Stimulated activated naive CD8-positive, alpha-beta T cell treated with anti-CD3 and anti-CD28 coated beads, Interleukin-15, Interleukin-2, amounts not matched to agents 100 U/mL and 50 U/mL, for 24 hours (primary cell): ENCODE measurements around the gene NT5DC4.
"Not testable (repeated sequence)": the region's sequence is repeated elsewhere in the genome, so short reads cannot be mapped to it uniquely, and the experiment has no call there.

Experiments
- ATAC-seq: fragments of 150-1000 bp; cut with Tn5 transposase; one replicate; pipeline ENCODE4 v1.10.0; 2021
- DNase-seq: peaks from one replicate; pipeline ENCODE4 v3.0.0; 2021

The NT5DC4 gene

DNA sequence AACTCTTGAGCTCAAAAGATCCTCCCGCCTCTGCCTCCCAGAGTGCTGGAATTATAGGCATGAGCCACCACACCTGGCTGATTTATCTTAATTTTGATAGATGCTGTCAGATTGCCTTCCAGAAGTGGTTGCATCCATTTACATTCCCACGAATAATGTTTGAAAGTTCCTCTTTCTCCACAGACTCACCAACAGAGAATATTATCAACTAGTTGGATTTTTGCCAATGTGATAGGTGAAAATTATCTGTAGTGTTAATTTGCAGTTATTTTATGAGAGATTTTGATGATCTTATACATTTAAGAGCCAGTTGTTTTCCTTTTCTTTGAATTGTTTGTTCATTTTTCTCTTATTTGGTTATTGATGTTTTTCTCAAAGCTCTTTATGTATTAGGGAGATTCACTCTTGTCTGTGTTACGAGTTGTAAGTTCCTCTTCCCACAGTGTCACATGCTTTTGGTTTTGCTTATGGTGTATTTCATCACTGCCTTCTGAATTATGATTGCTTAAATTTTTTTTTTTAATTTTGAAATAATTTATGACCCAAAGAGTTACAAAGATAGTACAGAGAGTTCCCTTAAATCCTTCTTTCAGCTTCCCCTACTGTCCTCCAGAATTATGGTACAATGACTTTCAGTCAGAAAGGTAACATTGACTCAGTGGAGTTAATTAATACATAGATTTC lies 20.7 kb upstream of the NT5DC4 start:
- no peak for ATAC-seq
- DNase-seq: no peak

DNA sequence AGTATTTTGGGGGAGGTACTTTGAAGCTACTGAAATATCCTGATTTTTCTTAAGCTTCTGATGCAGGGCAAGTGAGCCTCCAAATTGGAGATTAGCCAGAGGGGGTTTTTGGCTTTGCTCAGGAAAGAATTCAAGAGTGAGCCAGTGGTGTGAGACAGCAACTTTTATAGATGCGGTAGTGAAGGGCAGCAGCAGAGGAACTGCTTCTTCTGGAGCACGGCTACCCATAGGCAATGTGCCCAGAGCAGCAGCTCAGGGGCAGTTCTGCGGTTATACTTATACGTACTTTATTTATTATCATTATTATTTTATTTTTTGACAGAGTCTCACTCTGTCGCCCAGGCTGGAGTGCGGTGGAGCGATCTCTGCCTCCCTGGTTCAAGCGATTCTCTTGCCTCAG lies 19.8 kb upstream of the NT5DC4 start:
- DNase-seq: no peak
- no peak for ATAC-seq

DNA sequence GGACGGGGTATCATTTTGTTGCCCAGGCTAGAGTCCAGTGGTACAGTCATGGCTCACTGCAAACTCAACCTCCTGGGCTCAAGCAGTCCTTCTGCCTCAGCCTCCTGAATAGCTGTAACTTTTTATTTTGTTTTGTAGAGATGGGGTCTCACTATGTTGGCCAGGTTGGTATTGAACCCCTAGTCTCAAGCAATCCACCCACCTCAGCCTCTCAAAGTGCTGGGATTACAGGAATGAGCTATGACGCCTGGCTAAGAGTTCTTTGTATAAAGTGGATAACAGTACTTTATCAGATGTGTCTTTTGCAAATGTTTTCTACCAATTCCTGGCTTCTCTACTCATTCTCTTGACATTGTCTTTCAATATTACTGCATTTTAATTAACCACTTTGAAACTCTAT lies 17.1 kb upstream of the NT5DC4 start:
- ATAC-seq: no peak
- no peak for DNase-seq

DNA sequence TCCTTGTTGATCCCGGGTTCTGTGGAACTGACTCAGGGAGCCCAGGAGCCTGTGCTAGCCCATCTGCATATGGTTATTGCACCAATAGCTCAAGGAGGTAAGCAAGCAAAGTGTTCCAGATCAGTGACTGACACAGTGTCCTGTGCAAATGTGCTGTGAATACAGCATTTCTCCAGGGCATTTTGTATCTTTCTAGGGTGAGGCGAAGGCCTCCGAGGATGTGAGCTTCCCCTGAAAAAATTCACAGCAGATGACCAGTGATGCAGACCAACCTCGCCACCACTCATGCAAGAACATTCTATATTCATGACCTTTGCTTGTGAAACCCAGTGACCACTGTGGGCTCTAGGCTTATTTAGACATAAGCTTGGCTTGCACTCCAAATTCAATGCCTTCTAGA lies 15.2 kb upstream of the NT5DC4 start:
- ATAC-seq (no peak), DNase-seq (no peak)

DNA sequence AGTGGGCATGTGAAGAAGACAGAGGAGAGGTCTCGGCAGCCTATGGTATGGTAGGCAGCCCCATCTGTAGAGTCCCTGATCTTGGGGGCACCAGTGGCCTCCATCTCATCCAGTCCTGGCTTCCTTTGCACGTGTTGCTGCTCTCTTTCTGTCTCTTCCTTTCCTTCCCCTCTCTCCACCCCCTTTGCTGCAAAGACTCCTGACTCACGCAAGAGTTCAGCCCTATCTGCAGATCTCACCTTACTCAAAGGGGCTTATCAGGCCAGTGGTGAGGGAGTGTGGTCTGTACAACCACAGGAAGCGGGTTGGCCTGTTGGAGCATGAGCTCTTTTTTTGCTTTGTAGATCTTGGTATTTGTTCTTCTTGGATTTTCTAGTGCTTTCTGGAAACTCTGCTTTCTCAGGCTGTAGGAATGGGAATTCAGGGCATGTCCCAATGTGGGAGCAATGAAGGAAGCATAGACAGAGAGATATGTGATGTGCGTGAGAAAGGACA lies 14.6 kb upstream of the NT5DC4 start:
- DNase-seq (peak; percentile 72), ATAC-seq (peak; percentile 97)

DNA sequence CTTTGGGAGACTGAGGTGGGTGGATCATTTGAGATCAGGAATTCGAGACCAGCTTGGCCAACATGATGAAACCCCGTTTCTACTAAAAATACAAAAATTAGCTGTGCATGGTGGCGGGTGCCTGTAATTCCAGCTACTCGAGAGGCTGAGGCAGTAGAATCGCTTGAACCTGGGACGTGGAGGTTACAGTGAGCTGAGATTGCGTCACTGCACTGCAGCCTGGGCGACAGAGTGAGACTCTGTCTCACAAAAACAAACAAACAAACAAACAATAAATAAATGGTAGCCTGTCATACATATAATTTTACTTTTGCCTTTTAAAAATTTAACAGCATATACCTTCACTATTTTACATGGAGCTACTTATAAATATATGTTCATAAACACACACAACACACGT lies 13.9 kb upstream of the NT5DC4 start:
- not testable (repeated sequence) for DNase-seq, ATAC-seq

DNA sequence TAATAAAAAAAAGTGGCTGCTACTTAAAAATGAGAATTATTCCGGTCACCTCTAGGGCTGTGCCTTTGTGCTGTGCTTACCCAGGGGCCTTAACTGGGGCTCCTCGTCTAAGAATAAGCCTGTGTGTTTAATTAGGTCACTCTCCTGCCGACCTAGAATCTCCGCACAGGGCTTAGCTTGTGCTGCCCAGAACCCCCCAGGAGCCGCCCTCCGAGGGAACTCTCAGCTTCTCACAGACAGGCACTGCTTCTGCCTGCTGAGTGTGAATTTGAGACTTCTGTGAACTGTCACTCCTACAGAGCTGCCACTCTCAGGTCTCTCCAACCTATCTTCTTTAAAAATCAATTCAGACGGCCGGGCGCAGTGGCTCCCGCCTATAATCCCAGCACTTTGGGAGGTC lies 11.9 kb upstream of the NT5DC4 start:
- ATAC-seq: no peak

DNA sequence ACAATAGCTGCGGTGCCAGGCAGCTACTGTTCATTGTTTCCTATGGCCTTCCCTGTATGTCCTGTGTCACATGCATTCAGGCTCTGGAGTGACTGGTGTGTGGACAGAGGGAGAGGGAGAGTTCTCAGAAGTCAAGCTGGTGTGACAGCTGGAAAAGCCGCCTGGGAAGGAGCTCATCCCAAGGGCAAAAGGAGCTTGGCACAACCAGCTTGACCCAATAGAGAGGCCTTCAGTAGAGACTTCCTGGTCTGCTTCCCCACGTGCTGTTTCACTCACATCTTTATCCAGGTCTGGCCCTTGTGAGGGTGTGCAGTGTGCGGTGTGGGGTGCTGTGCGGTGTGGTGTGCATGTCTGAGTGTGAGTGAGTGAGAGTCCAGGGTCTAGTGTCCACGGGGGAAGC lies 11.1 kb upstream of the NT5DC4 start:
- no peak for DNase-seq
- ATAC-seq: no peak

More for the DNA sequence above, 11.9 kb upstream of the NT5DC4 start:
- DNase-seq: no peak

DNA sequence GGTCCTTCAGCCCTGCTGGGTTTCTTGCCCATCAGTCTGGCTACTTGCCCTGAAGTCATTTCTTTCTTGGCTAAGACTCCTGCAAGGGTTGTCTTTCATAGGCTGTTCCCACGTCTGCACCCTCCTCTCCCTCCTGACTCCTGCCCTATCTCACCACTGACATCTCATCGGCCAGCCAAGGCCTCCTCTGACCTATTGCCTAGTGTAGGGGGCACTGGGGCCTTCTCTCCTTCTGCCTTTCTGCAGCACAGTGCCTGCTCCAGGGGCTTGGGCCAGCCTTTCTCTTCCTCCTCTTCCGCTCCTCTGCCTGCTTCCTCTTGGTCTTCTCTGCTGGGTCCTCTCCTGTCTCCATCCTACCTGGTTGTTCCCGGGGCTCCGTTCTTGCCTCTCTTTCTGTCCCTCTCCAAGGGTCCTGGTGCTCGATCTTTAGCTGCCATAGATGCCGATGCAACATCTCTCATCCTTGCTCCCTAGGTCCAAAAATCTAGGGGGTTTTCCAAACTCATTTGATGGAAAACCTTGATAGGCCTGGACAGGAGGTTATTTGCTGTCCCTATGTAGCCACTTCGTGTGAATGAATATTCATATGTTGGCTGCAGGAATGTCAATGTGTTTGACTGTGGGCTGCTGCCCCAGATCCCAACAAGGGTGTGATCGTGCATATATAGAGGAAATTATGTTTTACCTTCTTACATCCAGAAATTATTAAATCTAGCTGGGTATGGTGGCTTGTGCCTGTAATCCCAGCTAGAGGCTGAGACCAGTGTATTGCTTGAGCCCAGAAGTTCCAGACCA lies 9.7 kb upstream of the NT5DC4 start:
- ATAC-seq (no peak), DNase-seq (no peak)

DNA sequence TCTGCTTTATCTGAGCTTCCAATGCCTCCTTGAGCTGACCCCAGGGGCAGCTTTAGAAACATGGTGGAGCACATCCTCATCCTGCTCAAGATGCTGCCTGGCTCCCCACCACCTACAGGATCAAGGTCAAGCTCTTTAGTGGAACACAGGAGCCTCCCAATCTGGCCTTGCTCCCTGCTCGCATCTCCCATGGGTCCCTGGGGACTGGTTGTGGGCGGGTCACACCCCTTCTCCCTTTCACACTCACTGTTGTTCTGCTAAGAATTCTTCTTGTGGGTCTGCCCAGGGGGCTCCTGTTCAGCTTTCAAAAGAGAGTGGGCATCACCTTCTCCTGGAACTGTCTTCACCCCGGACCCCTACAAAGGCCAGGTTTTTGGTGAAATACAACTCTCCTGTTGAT lies 8.4 kb upstream of the NT5DC4 start:
- DNase-seq (no peak), ATAC-seq (no peak)

DNA sequence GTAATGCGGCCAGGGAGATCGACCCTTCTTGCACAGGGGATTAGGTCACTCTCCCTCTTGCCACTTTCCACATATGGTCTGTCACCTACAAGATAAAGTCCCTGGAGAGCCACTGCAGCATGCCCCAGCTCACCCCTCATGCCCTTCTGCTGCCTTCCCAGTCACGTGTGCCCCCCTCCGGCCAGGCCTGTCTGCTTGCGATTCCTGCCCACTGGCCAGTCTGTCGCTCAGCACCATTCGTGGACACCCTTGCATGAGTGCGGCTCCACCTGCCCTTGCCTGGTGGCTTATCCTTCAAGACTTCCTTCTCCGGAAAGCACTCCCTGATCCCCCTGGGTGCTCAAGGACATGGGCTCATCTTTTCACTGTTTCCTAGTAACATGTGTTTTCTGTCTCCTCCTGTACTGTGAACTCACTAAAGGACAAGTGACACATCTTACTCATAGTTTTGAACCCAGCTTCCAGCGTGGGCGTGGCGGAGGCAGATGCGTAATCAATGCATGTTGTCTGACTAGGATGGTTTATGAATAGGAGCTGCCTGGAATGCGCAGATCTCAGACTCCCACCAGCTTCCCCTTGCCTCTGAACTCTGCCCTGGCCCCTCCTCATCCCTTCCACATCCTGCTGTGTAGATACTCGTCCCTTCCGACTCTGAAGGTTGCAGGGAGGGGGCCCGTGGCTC lies 7.8 kb upstream of the NT5DC4 start:
- DNase-seq (peak; percentile 47), ATAC-seq (peak; percentile 37)

DNA sequence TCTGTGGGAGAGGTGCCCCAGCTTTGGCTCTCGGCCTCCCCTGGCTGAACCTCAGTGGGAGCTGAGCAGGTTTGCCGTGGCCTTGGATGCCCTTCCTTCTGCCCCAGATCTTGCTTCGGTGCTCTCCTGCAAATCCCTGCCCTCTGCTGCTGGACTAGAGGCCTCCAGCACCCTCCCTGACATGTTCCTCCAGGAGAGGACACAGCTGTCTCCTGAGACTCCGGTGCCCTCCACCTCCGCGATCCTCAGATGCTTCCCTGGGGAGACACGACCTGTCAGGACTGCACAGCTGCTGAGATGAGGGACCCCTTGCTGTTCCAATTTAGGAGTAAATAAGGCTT lies 7.3 kb upstream of the NT5DC4 start:
- DNase-seq: no peak
- ATAC-seq: no peak

DNA sequence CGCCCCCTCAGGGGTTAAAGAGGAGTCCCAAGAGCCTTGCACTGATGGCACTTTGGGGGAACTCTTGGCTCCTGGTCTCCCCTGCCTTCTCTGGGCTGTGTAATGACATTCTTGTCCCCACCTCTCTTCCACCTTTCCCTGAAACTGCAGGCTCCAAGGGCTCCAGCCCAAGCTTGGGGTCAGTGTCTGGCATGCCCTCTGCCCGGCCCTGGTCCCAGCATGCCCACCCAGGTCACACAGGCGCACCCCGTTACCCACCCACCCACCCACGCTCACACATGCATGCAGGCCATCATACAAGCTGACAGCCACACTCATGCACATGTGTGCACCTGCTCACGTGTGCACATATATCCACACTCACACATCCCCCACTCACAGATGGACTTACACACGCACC lies 6.9 kb upstream of the NT5DC4 start:
- ATAC-seq: no peak
- DNase-seq: no peak

DNA sequence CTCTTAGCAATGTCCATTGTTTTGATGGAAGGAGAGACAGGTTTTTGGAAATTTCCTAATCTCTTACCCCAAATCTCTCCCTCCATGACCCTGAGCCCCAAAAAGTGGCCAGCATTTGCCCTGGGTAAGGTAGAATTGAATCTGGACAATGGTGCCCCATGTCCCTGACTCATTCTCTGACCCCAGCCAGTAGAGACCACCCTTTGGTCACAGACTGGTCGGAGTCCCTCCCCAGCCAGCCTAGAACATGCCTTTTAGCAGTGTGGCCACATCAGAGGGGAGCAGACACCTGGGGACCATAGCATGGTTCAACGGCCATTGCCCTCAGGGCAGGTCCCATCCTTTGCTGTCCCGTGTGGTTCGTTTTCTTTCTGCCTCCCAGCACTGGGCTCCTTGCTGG lies 6.5 kb upstream of the NT5DC4 start:
- DNase-seq: no peak
- no peak for ATAC-seq

DNA sequence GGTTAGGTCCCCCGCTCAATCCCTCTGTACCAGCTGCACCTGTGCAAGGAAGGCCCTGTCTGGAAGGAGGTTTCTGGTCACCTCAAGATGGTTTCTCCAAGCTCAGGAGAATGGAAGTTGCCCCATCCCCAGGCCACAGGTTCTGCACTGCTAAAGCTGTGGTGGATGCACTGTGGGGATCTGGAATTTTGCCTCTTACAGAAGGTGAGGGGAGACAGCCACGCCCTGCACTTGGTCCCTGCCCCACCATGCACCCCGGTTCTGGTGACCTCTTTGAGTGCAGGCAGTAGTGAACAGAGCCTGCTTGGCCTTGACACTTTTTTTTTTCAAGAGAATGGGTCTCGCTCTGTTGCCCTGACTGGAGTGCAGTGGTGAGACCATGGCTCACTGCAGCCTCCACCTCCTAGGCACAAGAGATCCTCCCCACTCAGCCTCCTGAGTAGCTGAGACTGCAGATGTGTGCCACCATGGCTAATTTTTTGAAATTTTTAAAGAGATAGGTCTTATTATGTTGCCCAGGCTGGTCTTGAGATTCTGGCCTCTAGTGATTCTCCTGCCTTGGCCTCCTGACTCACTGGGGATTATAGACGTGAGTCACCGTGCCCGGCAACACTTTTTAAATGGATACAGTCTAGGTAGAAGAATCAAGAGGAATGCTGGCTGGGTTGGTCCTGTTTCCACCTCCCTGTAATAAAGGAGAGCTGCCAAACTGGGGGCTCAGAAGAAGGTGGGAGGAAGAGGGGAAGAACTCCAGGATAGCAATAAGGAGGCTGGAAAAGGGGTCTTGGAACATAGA lies 5.8 kb upstream of the NT5DC4 start:
- ATAC-seq (no peak), DNase-seq (no peak)

DNA sequence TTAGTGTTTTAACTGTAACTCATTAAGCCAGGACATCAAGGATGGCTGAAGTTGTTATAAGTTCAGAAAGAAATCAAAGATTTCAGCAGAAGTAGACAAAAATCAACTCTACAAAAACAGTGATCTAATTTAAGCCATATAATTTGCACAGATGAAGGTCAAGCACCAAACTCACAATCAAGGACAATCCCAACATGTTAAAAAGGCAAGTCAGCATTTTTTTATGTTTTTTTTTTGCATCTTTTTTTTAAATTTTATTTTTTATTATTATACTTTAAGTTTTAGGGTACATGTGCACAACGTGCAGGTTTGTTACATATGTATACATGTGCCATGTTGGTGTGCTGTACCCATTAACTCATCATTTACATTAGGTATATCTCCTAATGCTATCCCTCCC lies 4.7 kb upstream of the NT5DC4 start:
- not testable (repeated sequence) for ATAC-seq, DNase-seq

DNA sequence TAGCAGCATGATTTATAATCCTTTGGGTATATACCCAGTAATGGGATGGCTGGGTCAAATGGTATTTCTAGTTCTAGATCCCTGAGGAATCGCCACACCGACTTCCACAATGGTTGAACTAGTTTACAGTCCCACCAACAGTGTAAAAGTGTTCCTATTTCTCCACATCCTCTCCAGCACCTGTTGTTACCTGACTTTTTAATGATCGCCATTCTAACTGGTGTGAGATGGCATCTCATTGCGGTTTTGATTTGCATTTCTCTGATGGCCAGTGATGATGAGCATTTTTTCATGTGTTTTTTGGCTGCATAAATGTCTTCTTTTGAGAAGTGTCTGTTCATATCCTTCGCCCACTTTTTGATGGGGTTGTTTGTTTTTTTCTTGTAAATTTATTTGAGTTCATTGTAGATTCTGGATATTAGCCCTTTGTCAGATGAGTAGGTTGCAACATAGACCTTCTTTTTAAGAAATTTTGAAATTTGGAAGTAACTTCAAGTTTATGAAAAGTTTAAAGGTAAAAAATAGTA lies 3.9 kb upstream of the NT5DC4 start:
- not testable (repeated sequence) for ATAC-seq, DNase-seq

DNA sequence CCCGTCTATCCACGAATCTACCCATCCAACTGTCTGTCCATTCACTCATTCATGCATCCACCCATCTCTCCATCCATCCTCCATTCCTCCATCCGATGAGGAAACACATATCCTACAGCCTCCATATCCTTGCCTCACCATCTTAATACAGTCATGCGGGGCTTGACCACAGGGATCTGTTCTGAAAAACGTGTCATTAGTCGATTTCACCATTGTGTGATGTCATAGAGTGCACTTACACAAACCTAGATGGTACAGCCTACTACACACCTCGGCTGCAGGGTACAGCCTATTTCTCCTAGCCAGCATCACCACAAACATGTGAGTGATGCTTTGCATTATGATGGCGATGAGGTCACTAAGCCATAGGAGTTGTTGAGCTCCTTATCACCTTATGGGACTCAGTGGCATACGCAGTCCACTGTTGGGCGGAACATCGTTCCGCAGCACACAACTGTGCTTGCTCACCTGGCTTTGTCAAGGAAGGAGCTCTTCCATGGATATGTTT lies 1.9 kb upstream of the NT5DC4 start:
- DNase-seq (no peak), ATAC-seq (no peak)

DNA sequence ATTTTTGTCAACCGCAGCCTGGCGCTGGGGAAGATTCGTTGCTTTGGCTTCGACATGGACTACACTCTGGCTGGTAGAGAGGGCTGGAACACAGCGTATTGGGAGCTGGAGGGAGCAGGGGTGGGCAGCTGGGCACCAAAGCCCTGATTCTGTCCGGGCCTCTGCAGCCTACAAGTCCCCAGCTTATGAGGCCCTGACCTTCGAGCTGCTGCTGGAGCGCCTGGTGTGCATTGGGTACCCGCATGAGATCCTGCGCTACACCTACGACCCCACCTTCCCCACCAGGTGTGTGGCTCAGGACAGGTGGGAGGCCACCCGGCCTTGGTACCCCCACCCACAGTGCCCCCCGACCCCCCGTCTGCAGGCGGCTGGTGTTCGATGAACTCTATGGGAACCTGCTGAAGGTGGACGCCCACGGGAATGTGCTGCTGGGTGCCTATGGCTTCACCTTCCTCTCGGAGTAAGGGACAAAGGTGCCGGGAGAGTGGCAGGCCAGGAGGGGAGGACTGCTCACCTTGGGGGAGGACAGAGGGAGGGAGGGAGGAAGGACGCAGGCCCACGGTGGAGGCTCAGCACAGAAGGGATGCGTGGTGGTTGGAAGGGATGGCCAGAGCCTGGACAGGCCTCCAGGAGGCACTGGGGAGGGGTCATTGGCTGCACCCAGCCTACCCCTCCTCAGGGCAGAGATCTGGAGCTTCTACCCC lies 1.2 kb downstream of the NT5DC4 start:
- DNase-seq (no peak), ATAC-seq (no peak)

DNA sequence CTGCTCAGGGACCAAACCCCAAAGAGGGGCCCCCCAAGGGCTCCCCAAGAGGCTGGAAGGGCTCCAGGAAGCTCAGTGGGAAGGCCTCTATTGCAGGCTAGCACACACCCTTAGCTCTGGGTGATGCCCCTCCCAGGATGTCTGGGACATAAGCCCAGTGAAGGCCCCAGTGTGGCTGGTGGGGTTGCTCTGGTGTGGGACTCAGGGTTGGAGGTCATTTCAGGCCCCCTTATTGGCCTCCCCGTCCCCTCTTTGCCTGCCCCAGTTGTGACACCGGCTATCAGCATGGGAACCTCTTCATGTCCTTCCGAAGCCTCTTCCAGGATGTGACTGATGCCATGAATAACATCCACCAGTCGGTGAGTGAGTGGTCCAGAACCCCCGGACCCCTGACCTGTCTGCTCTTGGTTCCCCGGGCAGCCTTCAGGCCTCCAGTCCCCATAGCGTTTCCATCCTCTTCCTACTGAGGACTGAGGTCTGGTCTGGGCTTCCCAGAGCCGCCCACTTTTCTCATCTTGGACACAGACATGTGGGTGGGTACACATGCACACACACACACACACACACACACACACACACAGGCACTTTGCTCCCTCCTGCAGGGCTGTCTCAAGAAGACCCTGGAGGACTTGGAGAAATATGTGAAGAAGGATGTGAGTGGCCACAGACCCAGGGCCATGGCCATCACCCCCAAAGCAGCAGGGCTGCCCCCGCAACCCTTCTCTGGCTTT lies 2.2 kb downstream of the NT5DC4 start:
- ATAC-seq (no peak), DNase-seq (no peak)

DNA sequence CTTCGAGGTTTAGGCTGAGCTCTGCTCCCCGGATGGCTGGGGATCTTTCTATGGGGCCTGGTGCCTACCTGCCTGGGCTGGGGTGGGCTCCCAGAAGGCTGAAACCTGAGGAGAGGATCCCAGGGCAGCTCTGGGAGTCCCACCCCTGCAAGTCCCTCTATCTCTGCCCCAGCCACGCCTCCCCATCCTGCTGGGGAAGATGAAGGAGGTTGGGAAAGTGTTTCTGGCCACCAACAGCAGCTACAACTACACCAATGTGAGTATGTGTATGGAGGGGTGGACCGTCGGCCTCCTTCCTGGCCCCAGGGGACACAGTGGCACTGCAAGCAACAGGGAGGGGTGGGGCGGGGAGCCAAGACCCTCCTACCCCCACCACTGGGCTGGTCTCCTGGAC lies 2.7 kb downstream of the NT5DC4 start:
- DNase-seq (no peak), ATAC-seq (no peak)
